HepG2 (cell line): ENCODE results near the gene TTC28. TPM values are rescaled to one million over a fixed set of nuclear protein-coding genes. Genes with fewer than 3 reads are reported as not detected.

Experiments
- CHD4 ChIP-seq: fragments of 200-600 bp; sonication (generic); IDR thresholded peaks from 2 replicates; pipeline ENCODE4 v1.7.0; 2017; ENCODE audit warnings: mild to moderate bottlenecking, low read length, borderline replicate concordance
- FOSL1 ChIP-seq: sonication (generic); formaldehyde crosslinking; IDR thresholded peaks from 2 replicates; pipeline ENCODE4 v1.9.0; 2021; ENCODE audit warnings: missing genetic modification reagents, borderline replicate concordance
- HDAC1 ChIP-seq: sonication (generic); formaldehyde crosslinking; IDR thresholded peaks from 2 replicates; pipeline ENCODE4 v1.5.1; 2020; ENCODE audit warnings: mild to moderate bottlenecking, missing genetic modification reagents
- HES4 ChIP-seq: sonication (generic); formaldehyde crosslinking; IDR thresholded peaks from 2 replicates; pipeline ENCODE4 v1.9.0; 2021; ENCODE audit warnings: mild to moderate bottlenecking, missing genetic modification reagents, borderline replicate concordance
- LCORL ChIP-seq, 2 experiments: fragments of 450-650 bp in 1 of 2; sonication (generic) in 1 of 2; formaldehyde crosslinking in 1 of 2; IDR thresholded peaks; 2 replicates each; pipeline versions ENCODE4 v1.5.0 to v1.6.1; 2017 to 2020; ENCODE audit warnings: antibody characterized with exemption in 1 of 2, missing genetic modification reagents in 1 of 2
- MAFF ChIP-seq: IDR thresholded peaks from 2 replicates; pipeline ENCODE4 v1.6.1; 2011; ENCODE audit warnings: low read depth, low read length, improper control_type of control experiment
- POLR2A ChIP-seq, 2 experiments: IDR thresholded peaks; 2 replicates each; pipeline ENCODE4 v1.6.1; 2011; ENCODE audit warnings: low read depth in 2 of 2, low read length in 2 of 2, mild to moderate bottlenecking in 1 of 2, moderate library complexity in 1 of 2; ENCODE audit not compliant: insufficient read depth in 1 of 2
- SMARCC2 ChIP-seq: fragments of 450-650 bp; IDR thresholded peaks from 2 replicates; pipeline ENCODE4 v1.6.1; 2017; ENCODE audit warnings: antibody characterized with exemption, mild to moderate bottlenecking
- ZFP41 ChIP-seq: sonication (generic); formaldehyde crosslinking; IDR thresholded peaks from 2 replicates; pipeline ENCODE4 v1.4.0; 2020; ENCODE audit warnings: mild to moderate bottlenecking, missing genetic modification reagents, borderline replicate concordance
- ZIK1 ChIP-seq: sonication (generic); formaldehyde crosslinking; IDR thresholded peaks from 2 replicates; pipeline ENCODE4 v1.5.0; 2020; ENCODE audit warnings: mild to moderate bottlenecking, low read depth, missing genetic modification reagents, borderline replicate concordance
- ZMAT5 ChIP-seq: sonication (generic); formaldehyde crosslinking; IDR thresholded peaks from 2 replicates; pipeline ENCODE4 v1.5.0; 2020; ENCODE audit warnings: mild to moderate bottlenecking, low read depth, missing genetic modification reagents, borderline replicate concordance
- ZNF224 ChIP-seq: sonication (generic); formaldehyde crosslinking; IDR thresholded peaks from 2 replicates; pipeline ENCODE4 v1.5.0; 2020; ENCODE audit warnings: mild to moderate bottlenecking, missing genetic modification reagents
- ZNF230 ChIP-seq: sonication (generic); formaldehyde crosslinking; IDR thresholded peaks from 2 replicates; pipeline ENCODE4 v1.4.0; 2020; ENCODE audit warnings: mild to moderate bottlenecking, missing genetic modification reagents
- ZNF547 ChIP-seq: sonication (generic); formaldehyde crosslinking; IDR thresholded peaks from 2 replicates; pipeline ENCODE4 v1.5.1; 2020; ENCODE audit warnings: mild to moderate bottlenecking, missing genetic modification reagents
- polyA plus RNA-seq, 8 experiments: library from polyadenylated mRNA; depleted of rRNA in 3 of 8; stranded (reverse) in 7 of 8; unstranded in 1 of 8; fragments of >200 nt; fragmentation: Illumina TruSeq in 4 of 8; extraction: Trizol in 4 of 8; gene quantifications; 2 replicates each; pipeline versions ENCODE4 v1.2.1 to v1.2.3, GENCODE V29; 2011 to 2016; ENCODE audit warnings: low read depth in 4 of 8, missing spikeins in 1 of 8, mixed read lengths in 1 of 8; ENCODE audit not compliant: insufficient read depth in 1 of 8
- total RNA-seq, 5 experiments: library from RNA; depleted of rRNA; stranded (reverse); fragments of >200 nt; fragmentation: Illumina TruSeq; extraction: Trizol; gene quantifications; 2 replicates each; pipeline ENCODE4 v1.2.3, GENCODE V29; 2016; ENCODE audit warnings: low read depth in 1 of 5
- TF ChIP-seq, protein P1 (sequence below): sonication (generic); formaldehyde crosslinking; IDR thresholded peaks from 2 replicates; pipeline ENCODE4 v1.4.0; 2020; ENCODE audit warnings: missing genetic modification reagents
- TF ChIP-seq, protein P2 (sequence below): IDR thresholded peaks from 2 replicates; pipeline ENCODE4 v1.6.1; 2016; ENCODE audit warnings: low read depth
- TF ChIP-seq, protein P3 (sequence below): sonication (generic); formaldehyde crosslinking; IDR thresholded peaks from 2 replicates; pipeline ENCODE4 v1.4.0; 2020; ENCODE audit warnings: missing genetic modification reagents, borderline replicate concordance
- TF ChIP-seq, protein P4 (sequence below): sonication (generic); formaldehyde crosslinking; conservative IDR thresholded peaks from 2 replicates; pipeline ENCODE4 v1.8.0; 2022; ENCODE audit warnings: missing genetic modification reagents

The TTC28 gene
- total and polyA plus RNA-seq, 2 of the 13 experiments (the other 11 are each of a cell fraction or from before 2014, with no cell fraction given), result 4.2 to 13.1 TPM

DNA sequence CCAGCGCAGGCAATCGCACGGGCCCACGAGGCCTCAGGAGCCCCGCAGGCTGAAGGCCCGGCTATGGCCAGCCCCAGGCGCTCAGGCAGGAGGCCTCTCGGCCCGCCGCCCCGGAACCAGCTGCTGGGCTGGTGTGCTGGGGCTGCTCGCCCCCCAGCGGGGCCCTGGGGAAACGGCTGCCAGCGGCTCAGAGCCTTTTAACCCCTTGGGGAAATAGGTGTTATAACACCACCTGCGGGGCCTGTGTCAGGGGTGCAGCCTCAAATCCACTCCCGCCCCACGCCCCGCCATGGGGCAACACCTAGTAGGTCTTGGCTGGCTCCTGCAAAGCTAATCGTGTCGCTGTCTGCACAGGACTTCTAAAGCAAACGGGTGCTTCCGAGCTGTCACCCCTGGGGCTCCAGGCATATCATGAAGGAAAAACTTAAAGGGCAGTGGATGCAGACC lies 237.4 kb downstream of the TTC28 start (continued):
- TF ChIP-seq, protein P1, sequence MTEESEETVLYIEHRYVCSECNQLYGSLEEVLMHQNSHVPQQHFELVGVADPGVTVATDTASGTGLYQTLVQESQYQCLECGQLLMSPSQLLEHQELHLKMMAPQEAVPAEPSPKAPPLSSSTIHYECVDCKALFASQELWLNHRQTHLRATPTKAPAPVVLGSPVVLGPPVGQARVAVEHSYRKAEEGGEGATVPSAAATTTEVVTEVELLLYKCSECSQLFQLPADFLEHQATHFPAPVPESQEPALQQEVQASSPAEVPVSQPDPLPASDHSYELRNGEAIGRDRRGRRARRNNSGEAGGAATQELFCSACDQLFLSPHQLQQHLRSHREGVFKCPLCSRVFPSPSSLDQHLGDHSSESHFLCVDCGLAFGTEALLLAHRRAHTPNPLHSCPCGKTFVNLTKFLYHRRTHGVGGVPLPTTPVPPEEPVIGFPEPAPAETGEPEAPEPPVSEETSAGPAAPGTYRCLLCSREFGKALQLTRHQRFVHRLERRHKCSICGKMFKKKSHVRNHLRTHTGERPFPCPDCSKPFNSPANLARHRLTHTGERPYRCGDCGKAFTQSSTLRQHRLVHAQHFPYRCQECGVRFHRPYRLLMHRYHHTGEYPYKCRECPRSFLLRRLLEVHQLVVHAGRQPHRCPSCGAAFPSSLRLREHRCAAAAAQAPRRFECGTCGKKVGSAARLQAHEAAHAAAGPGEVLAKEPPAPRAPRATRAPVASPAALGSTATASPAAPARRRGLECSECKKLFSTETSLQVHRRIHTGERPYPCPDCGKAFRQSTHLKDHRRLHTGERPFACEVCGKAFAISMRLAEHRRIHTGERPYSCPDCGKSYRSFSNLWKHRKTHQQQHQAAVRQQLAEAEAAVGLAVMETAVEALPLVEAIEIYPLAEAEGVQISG (CRISPR knock-in tag), result peak; percentile 14; the same call in 1 of the 2 replicates
- TF ChIP-seq HDAC1 (peak; percentile 81), ZIK1 (CRISPR knock-in tag) (no peak), CHD4 (no peak), LCORL (IDR thresholded peaks at IDR 0.05) (no peak), LCORL (CRISPR knock-in tag; IDR thresholded peaks at IDR 0.05) (peak; percentile 59), ZMAT5 (no peak), FOSL1 (CRISPR knock-in tag) (no peak), MAFF (no peak), ZNF547 (CRISPR knock-in tag) (peak; percentile 43; the same call in 1 of the 2 replicates), HES4 (CRISPR knock-in tag) (peak; percentile 71; the same call in 1 of the 2 replicates), ZNF230 (CRISPR knock-in tag) (no peak), ZNF224 (CRISPR knock-in tag) (peak; percentile 64; the same call in 1 of the 2 replicates), ZFP41 (CRISPR knock-in tag) (no peak), SMARCC2 (no peak), POLR2A (IDR thresholded peaks at IDR 0.05; ENCODE audit: insufficient read depth in 1 of 2, low read depth in 2 of 2, low read length in 2 of 2) (no peak)
- TF ChIP-seq, protein P2, sequence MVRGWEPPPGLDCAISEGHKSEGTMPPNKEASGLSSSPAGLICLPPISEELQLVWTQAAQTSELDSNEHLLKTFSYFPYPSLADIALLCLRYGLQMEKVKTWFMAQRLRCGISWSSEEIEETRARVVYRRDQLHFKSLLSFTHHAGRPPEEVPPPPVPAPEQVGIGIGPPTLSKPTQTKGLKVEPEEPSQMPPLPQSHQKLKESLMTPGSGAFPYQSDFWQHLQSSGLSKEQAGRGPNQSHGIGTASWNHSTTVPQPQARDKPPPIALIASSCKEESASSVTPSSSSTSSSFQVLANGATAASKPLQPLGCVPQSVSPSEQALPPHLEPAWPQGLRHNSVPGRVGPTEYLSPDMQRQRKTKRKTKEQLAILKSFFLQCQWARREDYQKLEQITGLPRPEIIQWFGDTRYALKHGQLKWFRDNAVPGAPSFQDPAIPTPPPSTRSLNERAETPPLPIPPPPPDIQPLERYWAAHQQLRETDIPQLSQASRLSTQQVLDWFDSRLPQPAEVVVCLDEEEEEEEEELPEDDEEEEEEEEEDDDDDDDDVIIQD (CRISPR knock-in tag), result no peak
- TF ChIP-seq, protein P3, sequence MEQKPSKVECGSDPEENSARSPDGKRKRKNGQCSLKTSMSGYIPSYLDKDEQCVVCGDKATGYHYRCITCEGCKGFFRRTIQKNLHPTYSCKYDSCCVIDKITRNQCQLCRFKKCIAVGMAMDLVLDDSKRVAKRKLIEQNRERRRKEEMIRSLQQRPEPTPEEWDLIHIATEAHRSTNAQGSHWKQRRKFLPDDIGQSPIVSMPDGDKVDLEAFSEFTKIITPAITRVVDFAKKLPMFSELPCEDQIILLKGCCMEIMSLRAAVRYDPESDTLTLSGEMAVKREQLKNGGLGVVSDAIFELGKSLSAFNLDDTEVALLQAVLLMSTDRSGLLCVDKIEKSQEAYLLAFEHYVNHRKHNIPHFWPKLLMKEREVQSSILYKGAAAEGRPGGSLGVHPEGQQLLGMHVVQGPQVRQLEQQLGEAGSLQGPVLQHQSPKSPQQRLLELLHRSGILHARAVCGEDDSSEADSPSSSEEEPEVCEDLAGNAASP, result peak; percentile 36; the same call in 1 of the 2 replicates
- TF ChIP-seq, protein P4, sequence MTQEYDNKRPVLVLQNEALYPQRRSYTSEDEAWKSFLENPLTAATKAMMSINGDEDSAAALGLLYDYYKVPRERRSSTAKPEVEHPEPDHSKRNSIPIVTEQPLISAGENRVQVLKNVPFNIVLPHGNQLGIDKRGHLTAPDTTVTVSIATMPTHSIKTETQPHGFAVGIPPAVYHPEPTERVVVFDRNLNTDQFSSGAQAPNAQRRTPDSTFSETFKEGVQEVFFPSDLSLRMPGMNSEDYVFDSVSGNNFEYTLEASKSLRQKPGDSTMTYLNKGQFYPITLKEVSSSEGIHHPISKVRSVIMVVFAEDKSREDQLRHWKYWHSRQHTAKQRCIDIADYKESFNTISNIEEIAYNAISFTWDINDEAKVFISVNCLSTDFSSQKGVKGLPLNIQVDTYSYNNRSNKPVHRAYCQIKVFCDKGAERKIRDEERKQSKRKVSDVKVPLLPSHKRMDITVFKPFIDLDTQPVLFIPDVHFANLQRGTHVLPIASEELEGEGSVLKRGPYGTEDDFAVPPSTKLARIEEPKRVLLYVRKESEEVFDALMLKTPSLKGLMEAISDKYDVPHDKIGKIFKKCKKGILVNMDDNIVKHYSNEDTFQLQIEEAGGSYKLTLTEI (CRISPR knock-in tag), result no peak
